ENCODE measurements around the gene OTUB2. TPM values are rescaled to one million over a fixed set of nuclear protein-coding genes. Genes with fewer than 3 reads are reported as not detected.

OTUB2 gene
- total RNA-seq, 4 donors from 2014 or later: 0.11 TPM; not detected in 3

DNA sequence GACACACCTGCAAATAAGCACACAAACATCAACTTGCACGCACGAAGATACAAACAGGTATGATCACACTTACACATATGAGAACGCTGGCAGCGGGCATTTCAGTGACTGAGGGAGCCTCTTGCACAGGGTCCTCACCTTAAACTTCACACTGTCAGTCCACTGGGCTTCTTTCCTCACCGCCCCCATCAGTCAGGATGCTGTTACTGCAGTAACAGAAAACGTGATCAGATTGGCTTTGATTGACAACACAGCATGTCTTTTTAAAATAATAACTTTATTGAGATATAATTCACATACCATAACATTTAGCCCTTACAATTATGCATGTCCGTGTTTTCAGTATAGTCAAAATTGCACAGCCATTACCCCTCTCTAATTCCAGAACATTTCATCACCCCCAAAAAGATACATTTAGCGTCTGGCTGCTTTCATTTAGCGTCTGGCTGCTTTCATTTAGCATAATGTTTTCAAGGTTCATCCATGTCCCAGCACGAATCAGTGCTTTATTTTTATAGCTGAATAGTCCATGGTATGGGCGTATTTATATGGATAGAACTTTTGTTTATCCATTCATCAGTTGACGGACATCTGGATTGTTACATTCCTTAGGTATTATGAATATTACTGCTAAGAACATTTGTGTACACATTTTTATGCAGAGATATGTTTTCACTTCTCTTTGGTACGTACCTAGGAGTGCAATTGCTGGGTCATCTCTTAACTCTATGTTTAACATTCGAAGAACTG lies 20.6 kb upstream of the OTUB2 start:
- intact Hi-C loops (cut with DNase I; ENCODE audit: low total_unique reads): loop anchor here (10.0 kb wide), 1 partner anchor 351 kb away; no protein-coding TSS in a partner anchor
- in situ Hi-C loops (cut with MboI; ENCODE audit: low sequenced_read_pairs in 4 of 4): loop anchor here in 1 of 4 donors (10.0 kb wide), 1 partner anchor 351 kb away; no protein-coding TSS in a partner anchor
- no peak overlapping the region for H3K27ac ChIP-seq
- no peak overlapping the region for H3K4me3 ChIP-seq
- H3K4me1 ChIP-seq: peaks cover 4 to 17% of the 10 kb centered on the region in 2 donors
- ATAC-seq (no peak), DNase-seq (no peak)
- no peaks in the 10 kb centered on the region for H3K9me3 ChIP-seq
- TF ChIP-seq, protein P1, sequence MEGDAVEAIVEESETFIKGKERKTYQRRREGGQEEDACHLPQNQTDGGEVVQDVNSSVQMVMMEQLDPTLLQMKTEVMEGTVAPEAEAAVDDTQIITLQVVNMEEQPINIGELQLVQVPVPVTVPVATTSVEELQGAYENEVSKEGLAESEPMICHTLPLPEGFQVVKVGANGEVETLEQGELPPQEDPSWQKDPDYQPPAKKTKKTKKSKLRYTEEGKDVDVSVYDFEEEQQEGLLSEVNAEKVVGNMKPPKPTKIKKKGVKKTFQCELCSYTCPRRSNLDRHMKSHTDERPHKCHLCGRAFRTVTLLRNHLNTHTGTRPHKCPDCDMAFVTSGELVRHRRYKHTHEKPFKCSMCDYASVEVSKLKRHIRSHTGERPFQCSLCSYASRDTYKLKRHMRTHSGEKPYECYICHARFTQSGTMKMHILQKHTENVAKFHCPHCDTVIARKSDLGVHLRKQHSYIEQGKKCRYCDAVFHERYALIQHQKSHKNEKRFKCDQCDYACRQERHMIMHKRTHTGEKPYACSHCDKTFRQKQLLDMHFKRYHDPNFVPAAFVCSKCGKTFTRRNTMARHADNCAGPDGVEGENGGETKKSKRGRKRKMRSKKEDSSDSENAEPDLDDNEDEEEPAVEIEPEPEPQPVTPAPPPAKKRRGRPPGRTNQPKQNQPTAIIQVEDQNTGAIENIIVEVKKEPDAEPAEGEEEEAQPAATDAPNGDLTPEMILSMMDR (IDR thresholded peaks at IDR 0.05 in 4 of 5, conservative IDR thresholded peaks at IDR 0.05 in 1 of 5): peak in 2 of 5 experiments; percentile 18 to 25
- TF ChIP-seq POLR2A (IDR thresholded peaks at IDR 0.05): no peak
- H3K36me3 ChIP-seq: no peaks in the 10 kb centered on the region
- H3K27me3 ChIP-seq: no peaks in the 10 kb centered on the region

DNA sequence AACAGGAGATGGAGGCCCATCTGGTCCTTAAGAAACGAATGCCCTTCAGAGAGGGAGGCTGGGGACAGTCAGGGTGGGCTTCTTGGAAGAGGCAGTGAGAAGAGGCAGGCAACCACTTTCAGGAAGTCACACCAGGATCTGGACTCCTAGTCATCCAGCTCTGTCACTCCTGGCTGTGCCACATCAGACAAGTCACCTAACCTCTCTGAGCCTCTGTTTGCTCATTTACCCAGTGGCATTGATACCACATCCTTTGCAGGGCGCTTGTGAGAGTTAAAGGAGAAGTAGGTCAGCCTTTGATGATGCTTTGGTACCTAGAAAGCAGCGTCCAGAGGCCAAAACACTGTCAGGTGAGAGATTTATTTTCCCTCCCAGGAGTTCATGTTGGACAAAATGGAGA lies 17.9 kb upstream of the OTUB2 start:
- H3K4me1 ChIP-seq: peaks cover 0 to 6% of the 10 kb centered on the region in 2 donors
- H3K27me3 ChIP-seq: no peaks in the 10 kb centered on the region
- intact Hi-C loops (cut with DNase I; ENCODE audit: low total_unique reads) (loop anchor here (10.0 kb wide), 1 partner anchor 353 kb away; no protein-coding TSS in a partner anchor), in situ Hi-C loops (cut with MboI; ENCODE audit: low sequenced_read_pairs in 4 of 4) (loop anchor here in 1 of 4 donors (10.0 kb wide), 1 partner anchor 353 kb away; no protein-coding TSS in a partner anchor)
- DNase-seq (no peak), ATAC-seq (no peak)
- TF ChIP-seq, protein P1 (IDR thresholded peaks at IDR 0.05 in 4 of 5, conservative IDR thresholded peaks at IDR 0.05 in 1 of 5): no peak
- no peak for TF ChIP-seq POLR2A (IDR thresholded peaks at IDR 0.05)
- no peak overlapping the region for H3K27ac ChIP-seq
- H3K36me3 ChIP-seq: no peaks in the 10 kb centered on the region
- H3K9me3 ChIP-seq: no peaks in the 10 kb centered on the region
- no peak overlapping the region for H3K4me3 ChIP-seq

DNA sequence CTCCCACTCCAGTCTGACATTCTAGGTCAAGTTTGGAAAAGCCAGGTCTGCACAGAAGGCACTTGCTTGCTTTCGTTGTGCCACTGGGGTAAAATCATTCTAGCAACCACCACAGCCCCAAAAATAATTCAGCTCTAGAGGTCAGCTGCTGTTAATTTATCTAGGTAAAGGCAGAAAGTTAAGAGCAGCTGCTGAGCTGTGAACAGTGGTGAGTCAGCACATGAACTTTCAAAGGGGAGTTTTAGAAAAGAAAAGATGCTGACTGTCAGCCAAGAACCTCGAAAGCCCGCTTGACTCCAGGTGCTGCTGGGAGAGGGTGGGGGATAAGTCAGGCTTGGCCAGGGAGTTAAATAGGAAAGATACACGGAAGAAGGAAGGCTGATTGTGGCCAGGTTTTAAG lies 16.4 kb upstream of the OTUB2 start:
- H3K9me3 ChIP-seq: no peaks in the 10 kb centered on the region
- no peak for ATAC-seq

DNA sequence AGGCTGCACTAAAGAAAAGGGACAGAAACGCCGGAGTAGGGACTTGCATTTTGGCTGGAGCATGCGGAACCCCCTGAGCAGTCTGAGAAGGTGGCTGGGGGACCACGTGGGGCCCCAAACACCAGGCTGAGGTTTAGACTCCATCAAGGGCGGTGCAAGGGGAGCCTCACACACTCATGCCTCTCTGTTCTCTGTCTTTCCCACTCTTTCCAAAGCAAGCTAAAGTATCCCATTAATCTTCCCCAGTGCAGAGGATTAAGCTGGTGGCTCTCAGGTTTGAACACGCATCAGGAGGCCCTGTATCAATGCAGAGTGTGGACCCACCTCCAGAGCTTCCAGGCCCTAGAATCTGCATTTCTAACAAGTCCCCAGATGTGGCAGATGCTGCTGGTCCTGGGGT lies 15.5 kb upstream of the OTUB2 start:
- ATAC-seq (no peak), DNase-seq (no peak)
- intact Hi-C loops (cut with DNase I; ENCODE audit: low total_unique reads): no loop called here
- Histone ChIP-seq H3K9me3 (no peaks in the 10 kb centered on the region), H3K4me3 (no peak overlapping the region), H3K36me3 (no peaks in the 10 kb centered on the region), H3K27ac (no peak overlapping the region), H3K27me3 (no peaks in the 10 kb centered on the region), H3K4me1 (peaks cover 0 to 6% of the 10 kb centered on the region in 2 donors)
- no peak for TF ChIP-seq POLR2A (IDR thresholded peaks at IDR 0.05)
- TF ChIP-seq, protein P1 (IDR thresholded peaks at IDR 0.05 in 4 of 5, conservative IDR thresholded peaks at IDR 0.05 in 1 of 5): no peak
- in situ Hi-C loops (cut with MboI; ENCODE audit: low sequenced_read_pairs in 4 of 4): no loop called here

More for the DNA sequence above, 16.4 kb upstream of the OTUB2 start:
- no peaks in the 10 kb centered on the region for H3K27me3 ChIP-seq
- H3K27ac ChIP-seq: no peak overlapping the region
- no peak for DNase-seq
- intact Hi-C loops (cut with DNase I; ENCODE audit: low total_unique reads) (loop anchor here (10.0 kb wide), 1 partner anchor 355 kb away; no protein-coding TSS in a partner anchor), in situ Hi-C loops (cut with MboI; ENCODE audit: low sequenced_read_pairs in 4 of 4) (loop anchor here in 1 of 4 donors (10.0 kb wide), 1 partner anchor 355 kb away; no protein-coding TSS in a partner anchor)
- H3K4me3 ChIP-seq: no peak overlapping the region
- peaks cover 0 to 6% of the 10 kb centered on the region in 2 donors for H3K4me1 ChIP-seq
- no peaks in the 10 kb centered on the region for H3K36me3 ChIP-seq
- TF ChIP-seq POLR2A (IDR thresholded peaks at IDR 0.05): no peak
- TF ChIP-seq, protein P1 (IDR thresholded peaks at IDR 0.05 in 4 of 5, conservative IDR thresholded peaks at IDR 0.05 in 1 of 5): no peak
